IMR-90 (cell line): ENCODE measurements around the gene C20orf144. TPM values are rescaled to one million over a fixed set of nuclear protein-coding genes. Genes with fewer than 3 reads are reported as not detected.

Experiments used
- ATAC-seq: fragments of 200-7000 bp; cut with Tn5 transposase; 2 replicates; pipeline ENCODE4 v1.9.1; 2020; ENCODE audit warnings: low read depth, mild to moderate bottlenecking, moderate library complexity
- BruUV-seq: library from RNA; stranded (reverse); fragments of 400-500 nt; replicated peaks from 2 replicates; lab custom pipeline; 2021; lab: Mats Ljungman, UMichigan
- CTCF ChIA-PET: fragments of 300-600 bp; formaldehyde crosslinking; extraction: SDS; loops from one replicate; lab custom pipeline; 2021; ENCODE audit warnings: antibody characterized with exemption; lab: Yijun Ruan, JAX
- POLR2A ChIA-PET: fragments of 300-600 bp; sonication (Branson Sonifier 250); formaldehyde crosslinking; loops from one replicate; lab custom pipeline; 2022; ENCODE audit warnings: antibody characterized with exemption; ENCODE audit not compliant: unreplicated experiment; lab: Charles Lee
- DNase-seq: peaks from one replicate; pipeline ENCODE4 v3.0.0; 2013
- H2AFZ ChIP-seq: replicated peaks from 2 replicates; pipeline ENCODE3; 2013; ENCODE audit warnings: low read length, mild to moderate bottlenecking; ENCODE audit not compliant: poor library complexity
- H2AK5ac ChIP-seq: 2 replicates; pipeline ENCODE4 v1.6.1; 2013; ENCODE audit warnings: low read depth, low read length, inconsistent platforms
- H2AK9ac ChIP-seq: replicated peaks from 2 replicates; pipeline ENCODE3; 2013; ENCODE audit warnings: mild to moderate bottlenecking, low read depth, low read length, moderate library complexity; ENCODE audit not compliant: poor library complexity
- H2BK120ac ChIP-seq: 2 replicates; pipeline ENCODE4 v1.6.1; 2013; ENCODE audit warnings: low read depth, low read length, inconsistent platforms
- H2BK15ac ChIP-seq: 3 replicates; pipeline ENCODE4 v1.6.1; 2013; ENCODE audit warnings: low read depth, low read length, inconsistent platforms
- H2BK20ac ChIP-seq: 2 replicates; pipeline ENCODE4 v1.6.1; 2013; ENCODE audit warnings: low read depth, mild to moderate bottlenecking, inconsistent platforms, low read length, moderate library complexity
- H2BK5ac ChIP-seq: 2 replicates; pipeline ENCODE4 v1.6.1; 2013; ENCODE audit warnings: mild to moderate bottlenecking, low read depth, low read length, inconsistent platforms; ENCODE audit not compliant: poor library complexity, severe bottlenecking
- H3K14ac ChIP-seq: replicated peaks from 2 replicates; pipeline ENCODE4 v1.6.1; 2013; ENCODE audit warnings: low read depth, low read length, inconsistent platforms
- H3K18ac ChIP-seq: 2 replicates; pipeline ENCODE4 v1.6.1; 2013; ENCODE audit warnings: low read depth, low read length, control low read depth
- H3K23ac ChIP-seq: 2 replicates; pipeline ENCODE4 v1.6.1; 2013; ENCODE audit warnings: low read depth, low read length, inconsistent platforms
- H3K27ac ChIP-seq: 2 replicates; pipeline ENCODE4 v1.5.1; 2013; ENCODE audit warnings: mild to moderate bottlenecking, control low read depth, low read length; ENCODE audit not compliant: insufficient read depth
- H3K27me3 ChIP-seq: 2 replicates; pipeline ENCODE4 v1.6.1; 2013; ENCODE audit warnings: low read length; ENCODE audit not compliant: control insufficient read depth, insufficient read depth
- H3K36me3 ChIP-seq: 2 replicates; pipeline ENCODE4 v1.6.1; 2013; ENCODE audit warnings: low read length, mixed read lengths; ENCODE audit not compliant: control insufficient read depth, insufficient read depth
- H3K4ac ChIP-seq: 2 replicates; pipeline ENCODE4 v1.6.1; 2013; ENCODE audit warnings: low read depth, low read length, inconsistent platforms
- H3K4me1 ChIP-seq: 2 replicates; pipeline ENCODE4 v1.6.1; 2013; ENCODE audit warnings: low read length, mixed read lengths; ENCODE audit not compliant: control insufficient read depth, insufficient read depth
- H3K4me2 ChIP-seq: 2 replicates; pipeline ENCODE4 v1.6.1; 2013; ENCODE audit warnings: low read depth, mild to moderate bottlenecking, control low read depth, low read length, moderate library complexity
- H3K4me3 ChIP-seq: 2 replicates; pipeline ENCODE4 v1.5.1; 2013; ENCODE audit warnings: low read depth, mild to moderate bottlenecking, control low read depth, low read length, moderate library complexity; ENCODE audit not compliant: insufficient read depth
- H3K56ac ChIP-seq: 2 replicates; pipeline ENCODE4 v1.6.1; 2013; ENCODE audit warnings: low read length, inconsistent platforms; ENCODE audit not compliant: insufficient read depth; ENCODE audit errors: extremely low read depth
- H3K79me1 ChIP-seq, 2 experiments: 2 replicates each; pipeline ENCODE4 v1.6.1; 2013; ENCODE audit warnings: low read length in 2 of 2, inconsistent platforms in 1 of 2, low read depth in 1 of 2
- H3K9ac ChIP-seq: 2 replicates; pipeline ENCODE4 v1.6.1; 2013; ENCODE audit warnings: low read depth, low read length, control low read depth
- H3K9me1 ChIP-seq: 2 replicates; pipeline ENCODE4 v1.6.1; 2013; ENCODE audit warnings: low read length, inconsistent platforms; ENCODE audit not compliant: insufficient read depth
- H3K9me3 ChIP-seq: 2 replicates; pipeline ENCODE4 v1.6.1; 2013; ENCODE audit warnings: low read length; ENCODE audit not compliant: control insufficient read depth, insufficient read depth
- H4K20me1 ChIP-seq: 2 replicates; pipeline ENCODE4 v1.6.1; 2013; ENCODE audit warnings: low read length, inconsistent platforms; ENCODE audit not compliant: insufficient read depth
- H4K5ac ChIP-seq: 2 replicates; pipeline ENCODE4 v1.6.1; 2013; ENCODE audit warnings: mild to moderate bottlenecking, low read depth, low read length, control low read depth
- H4K8ac ChIP-seq, 2 experiments: 2 replicates each; pipeline ENCODE4 v1.6.1; 2013; ENCODE audit warnings: low read depth in 2 of 2, low read length in 2 of 2, control low read depth in 1 of 2, inconsistent platforms in 1 of 2
- H4K91ac ChIP-seq: 2 replicates; pipeline ENCODE4 v1.6.1; 2013; ENCODE audit warnings: low read depth, low read length, inconsistent platforms; ENCODE audit not compliant: insufficient read depth
- CEBPB ChIP-seq: IDR thresholded peaks from 2 replicates; pipeline ENCODE4 v1.6.1; 2012; ENCODE audit warnings: low read depth, low read length, improper control_type of control experiment
- CHD1 ChIP-seq: IDR thresholded peaks from 2 replicates; pipeline ENCODE4 v1.6.1; 2012; ENCODE audit warnings: low read depth, low read length, improper control_type of control experiment
- ELK1 ChIP-seq: fragments of 150-350 bp; IDR thresholded peaks from 2 replicates; pipeline ENCODE4 v1.6.1; 2016; ENCODE audit warnings: low read depth, mild to moderate bottlenecking, low read length, moderate library complexity, borderline replicate concordance
- MAFK ChIP-seq: IDR thresholded peaks from 2 replicates; pipeline ENCODE4 v1.6.1; 2012; ENCODE audit warnings: low read depth, low read length, improper control_type of control experiment
- MXI1 ChIP-seq: IDR thresholded peaks from 2 replicates; pipeline ENCODE4 v1.6.1; 2012; ENCODE audit warnings: low read depth, mild to moderate bottlenecking, low read length, moderate library complexity, borderline replicate concordance
- NFE2L2 ChIP-seq: fragments of 150-350 bp; IDR thresholded peaks from 2 replicates; pipeline ENCODE4 v1.6.1; 2016; ENCODE audit warnings: low read depth, mild to moderate bottlenecking, low read length
- RFX5 ChIP-seq: IDR thresholded peaks from 2 replicates; pipeline ENCODE4 v1.8.0; 2012; ENCODE audit warnings: low read depth, mild to moderate bottlenecking, low read length, moderate library complexity
- SMC3 ChIP-seq: fragments of 150-350 bp; IDR thresholded peaks from 2 replicates; pipeline ENCODE4 v1.6.1; 2016; ENCODE audit warnings: low read depth, mild to moderate bottlenecking, antibody characterized with exemption, low read length, moderate library complexity
- WGBS, 2 experiments: methylation state at CpG; one replicate each; pipeline versions ENCODE4 v1.1.5 to v1.1.7; 2013; ENCODE audit warnings: missing lambda C conversion rate in 2 of 2; ENCODE audit not compliant: insufficient read length in 1 of 2; ENCODE audit errors: extremely low coverage in 2 of 2; 5-methylcytosine and 5-hydroxymethylcytosine counted together
- dilution Hi-C: fragments of 300-500 bp; cut with HindIII; formaldehyde crosslinking; loops from one replicate; pipeline ENCODE4 v1.14.3; 2018; ENCODE audit warnings: low sequenced_read_pairs; ENCODE audit not compliant: unreplicated experiment
- in situ Hi-C: fragments of 300-500 bp; cut with MboI; formaldehyde crosslinking; loops from 3 replicates; pipeline ENCODE4 v1.14.3; 2019; ENCODE audit warnings: low sequenced_read_pairs, inconsistent platforms, mixed read lengths
- intact Hi-C: fragments of 100-400 bp; cut with micrococcal nuclease; formaldehyde crosslinking; loops from 2 replicates; pipeline ENCODE4 v1.10.0; 2022
- polyA plus RNA-seq, 3 experiments: library from polyadenylated mRNA; depleted of rRNA; stranded (reverse); fragments of >200 nt; gene quantifications; 2 replicates each; pipeline ENCODE4 v1.2.3, GENCODE V29; 2012; ENCODE audit warnings: low replicate concordance in 1 of 3
- total RNA-seq: library from RNA; depleted of rRNA; stranded (reverse); fragments of >200 nt; gene quantifications from 2 replicates; pipeline ENCODE4 v1.2.3, GENCODE V29; 2012

The C20orf144 gene
- total and polyA plus RNA-seq, 2 of the 4 experiments (the other 2 are of a cell fraction), result under 0.01 to 0.19 TPM

GRCh38 chr20:33681288-33681687, 19.2 kb downstream of the C20orf144 start:
- Histone ChIP-seq H3K56ac (no peak overlapping the region), H3K4me3 (no peak overlapping the region), H3K4me2 (no peak overlapping the region), H4K8ac (no peak overlapping the region), H2AK9ac (no peak overlapping the region), H3K18ac (no peak overlapping the region), H3K27ac (no peak overlapping the region), H3K9me1 (peaks cover 20% of the 10 kb centered on the region; the same call in 1 of the 2 replicates), H4K91ac (no peak overlapping the region), H3K14ac (no peak overlapping the region), H2AFZ (no peak overlapping the region), H3K27me3 (no peaks in the 10 kb centered on the region), H3K4me1 (peaks cover 8% of the 10 kb centered on the region), H3K9me3 (no peaks in the 10 kb centered on the region), H4K20me1 (peaks cover 24% of the 10 kb centered on the region), H2AK5ac (no peak overlapping the region), H3K23ac (no peak overlapping the region), H3K4ac (no peak overlapping the region), H2BK20ac (no peak overlapping the region), H2BK120ac (no peak overlapping the region), H3K9ac (no peak overlapping the region), H3K79me1 (peaks cover 7 to 54% of the 10 kb centered on the region in 2 experiments; a peak in 2 of 4 replicates), H2BK15ac (no peak overlapping the region), H4K5ac (no peak overlapping the region), H2BK5ac (no peak overlapping the region), H3K36me3 (no peaks in the 10 kb centered on the region; the same call in 1 of the 2 replicates)
- no peak for DNase-seq
- intact Hi-C loops, result no loop called here
- dilution Hi-C loops, result no loop called here
- TF ChIP-seq MXI1 (no peak), CEBPB (no peak), SMC3 (no peak), MAFK (no peak), CHD1 (no peak), NFE2L2 (no peak), ELK1 (no peak), RFX5 (no peak)
- BruUV-seq, result no TSS peak
- in situ Hi-C loops, result no loop called here
- ChIA-PET POLR2A (no interaction called here), CTCF (no interaction called here)
- no peak for ATAC-seq
- WGBS, 2 experiments, result 82% methylated on average over 1 of the region's 5 CpGs; no CpG with 5 or more reads in 1 of the 2 experiments
